A673 (cell line): Measurements from ENCODE around the gene CCDC154. TPM values are rescaled to one million over a fixed set of nuclear protein-coding genes. Genes with fewer than 3 reads are reported as not detected.

ENCODE experiments used
- BruUV-seq: library from RNA; stranded (reverse); fragments of 400-500 nt; replicated peaks from 2 replicates; lab custom pipeline; 2021; lab: Mats Ljungman, UMichigan
- CTCF ChIA-PET: fragments of 300-600 bp; sonication (Branson Sonifier 250); formaldehyde crosslinking; loops from one replicate; lab custom pipeline; 2022; ENCODE audit warnings: antibody characterized with exemption; lab: Charles Lee
- POLR2A ChIA-PET: fragments of 300-600 bp; sonication (Branson Sonifier 250); formaldehyde crosslinking; loops from one replicate; lab custom pipeline; 2022; ENCODE audit warnings: antibody characterized with exemption; ENCODE audit not compliant: low non-redundant PET; lab: Charles Lee
- DNase-seq: peaks from one replicate; pipeline ENCODE4 v3.0.0-alpha.2; 2015; ENCODE audit warnings: low spot score
- H3K27ac ChIP-seq: fragments of 200-600 bp; sonication (generic); 2 replicates; pipeline ENCODE4 v1.5.1; 2016; ENCODE audit warnings: mixed run types, low read depth, mild to moderate bottlenecking, mixed read lengths, antibody characterized with exemption, low read length; ENCODE audit not compliant: poor library complexity, severe bottlenecking
- H3K27me3 ChIP-seq: fragments of 200-600 bp; sonication (generic); replicated peaks from 2 replicates; pipeline ENCODE4 v1.6.1; 2017; ENCODE audit warnings: mixed run types, low read depth, mild to moderate bottlenecking, mixed read lengths, antibody characterized with exemption, low read length; ENCODE audit not compliant: insufficient read depth, poor library complexity
- H3K36me3 ChIP-seq: fragments of 200-600 bp; sonication (generic); 2 replicates; pipeline ENCODE4 v1.6.1; 2016; ENCODE audit warnings: mixed run types, mild to moderate bottlenecking, mixed read lengths, antibody characterized with exemption, low read length; ENCODE audit not compliant: insufficient read depth, poor library complexity, severe bottlenecking
- H3K4me1 ChIP-seq: fragments of 200-600 bp; sonication (generic); 2 replicates; pipeline ENCODE4 v1.6.1; 2017; ENCODE audit warnings: mixed run types, mild to moderate bottlenecking, mixed read lengths, antibody characterized with exemption, low read length; ENCODE audit not compliant: insufficient read depth, poor library complexity, severe bottlenecking
- H3K4me3 ChIP-seq: fragments of 200-600 bp; sonication (generic); 2 replicates; pipeline ENCODE4 v1.5.1; 2016; ENCODE audit warnings: low read depth, mixed run types, mild to moderate bottlenecking, mixed read lengths, low read length; ENCODE audit not compliant: poor library complexity, severe bottlenecking
- H3K9me3 ChIP-seq: fragments of 200-600 bp; sonication (generic); 2 replicates; pipeline ENCODE4 v1.6.1; 2016; ENCODE audit warnings: mixed run types, low read depth, mild to moderate bottlenecking, mixed read lengths, antibody characterized with exemption, low read length; ENCODE audit not compliant: poor library complexity, severe bottlenecking
- CTCF ChIP-seq: fragments of 300-800, 200-600 bp; sonication (generic); conservative IDR thresholded peaks from 2 replicates; pipeline ENCODE4 v1.5.1; 2017; ENCODE audit warnings: low read depth, mild to moderate bottlenecking, antibody characterized with exemption, low read length, moderate library complexity, mixed read lengths
- EZH2 ChIP-seq: fragments of 200-600 bp; sonication (generic); IDR thresholded peaks from 2 replicates; pipeline ENCODE4 v1.6.1; 2017; ENCODE audit warnings: borderline replicate concordance, low read depth, mild to moderate bottlenecking, mixed read lengths, antibody characterized with exemption, low read length; ENCODE audit not compliant: poor library complexity, severe bottlenecking
- intact Hi-C: fragments of 100-400 bp; cut with micrococcal nuclease; formaldehyde crosslinking; loops from one replicate; pipeline ENCODE4 v1.10.0; 2022; ENCODE audit not compliant: unreplicated experiment
- total RNA-seq: library from RNA; stranded (reverse); gene quantifications from 2 replicates; pipeline ENCODE4 v1.2.3, GENCODE V29; 2021

Gene CCDC154
- total RNA-seq, 1 experiment from 2014 or later, result 1.2 TPM

GRCh38 chr16:1433756-1434155 is 10.6 kb downstream of the CCDC154 start:
- DNase-seq, result no peak
- peaks cover 10% of the 10 kb centered on the region for H3K27me3 ChIP-seq
- ChIA-PET POLR2A (no interaction called here), CTCF (no interaction called here)
- no peak overlapping the region for H3K27ac ChIP-seq
- intact Hi-C loops, result no loop called here
- no peaks in the 10 kb centered on the region for H3K9me3 ChIP-seq
- H3K4me1 ChIP-seq, result peaks cover 10% of the 10 kb centered on the region
- no peaks in the 10 kb centered on the region for H3K36me3 ChIP-seq
- no TSS peak for BruUV-seq
- TF ChIP-seq EZH2 (no peak), CTCF (no peak)
- H3K4me3 ChIP-seq, result no peak overlapping the region

- Histone ChIP-seq H3K27ac (no peak overlapping the region), H3K4me1 (peaks cover 10% of the 10 kb centered on the region), H3K27me3 (peaks cover 10% of the 10 kb centered on the region), H3K4me3 (no peak overlapping the region), H3K9me3 (no peaks in the 10 kb centered on the region), H3K36me3 (no peaks in the 10 kb centered on the region)
- no peak for TF ChIP-seq CTCF
- TF ChIP-seq EZH2, result no peak
- no peak for DNase-seq
- intact Hi-C loops, result no loop called here
- ChIA-PET CTCF (no interaction called here), POLR2A (no interaction called here)
- BruUV-seq, result no TSS peak
Observed at GRCh38 chr16:1433263-1433560, 11.1 kb downstream of the CCDC154 start.

GRCh38 chr16:1432388-1433262 is 11.7 kb downstream of the CCDC154 start:
- H3K4me3 ChIP-seq, result no peak overlapping the region
- CTCF ChIA-PET, result no interaction called here
- BruUV-seq, result no TSS peak

More at GRCh38 chr16:1432388-1433262, 11.7 kb downstream of the CCDC154 start:
- H3K4me1 ChIP-seq, result peaks cover 10% of the 10 kb centered on the region
- peaks cover 10% of the 10 kb centered on the region for H3K27me3 ChIP-seq
- H3K36me3 ChIP-seq, result no peaks in the 10 kb centered on the region
- POLR2A ChIA-PET, result no interaction called here
- TF ChIP-seq EZH2 (no peak), CTCF (no peak)
- no peak overlapping the region for H3K27ac ChIP-seq
- DNase-seq, result no peak
- intact Hi-C loops, result no loop called here
- H3K9me3 ChIP-seq, result no peaks in the 10 kb centered on the region
